H7 (cell line): Measurements from ENCODE around the gene GFAP. TPM values are rescaled to one million over a fixed set of nuclear protein-coding genes. Genes with fewer than 3 reads are reported as not detected.

Experiments
- DNase-seq: peaks from one replicate; pipeline ENCODE4 v3.0.0; 2012
- H3K27me3 ChIP-seq: 2 replicates; pipeline ENCODE4 v1.6.0; 2011; ENCODE audit warnings: mild to moderate bottlenecking, low read length; ENCODE audit not compliant: control insufficient read depth, insufficient read depth
- H3K36me3 ChIP-seq: replicated peaks from 2 replicates; pipeline ENCODE4 v1.5.1; 2011; ENCODE audit warnings: low read length; ENCODE audit not compliant: control insufficient read depth, insufficient read depth
- H3K4me3 ChIP-seq: 2 replicates; pipeline ENCODE4 v1.5.1; 2011; ENCODE audit warnings: low read depth, mild to moderate bottlenecking, control low read depth, low read length, moderate library complexity; ENCODE audit not compliant: insufficient read depth
- total RNA-seq: library from RNA; depleted of rRNA; stranded (reverse); fragments of >200 nt; shearing (Covaris generic); gene quantifications from 2 replicates; pipeline ENCODE4 v1.2.3, GENCODE V29; 2014

GFAP gene
- total RNA-seq, 1 experiment from 2014 or later: 0.10 TPM

GRCh38 chr17:44913676-44914075, 1.6 kb downstream of the GFAP start:
- DNase-seq: no peak
- no peaks in the 10 kb centered on the region for H3K36me3 ChIP-seq
- no peak overlapping the region for H3K4me3 ChIP-seq
- H3K27me3 ChIP-seq: peaks cover 11% of the 10 kb centered on the region

- Histone ChIP-seq H3K4me3 (no peak overlapping the region), H3K36me3 (no peaks in the 10 kb centered on the region), H3K27me3 (peaks cover 11% of the 10 kb centered on the region)
- no peak for DNase-seq
Measured at GRCh38 chr17:44912763-44913544, 2.3 kb downstream of the GFAP start.

- Histone ChIP-seq H3K36me3 (no peaks in the 10 kb centered on the region), H3K27me3 (peaks cover 11% of the 10 kb centered on the region), H3K4me3 (peak overlapping the region; percentile 45)
- peak; percentile 96 for DNase-seq
Measured at GRCh38 chr17:44911133-44912001, 3.9 kb downstream of the GFAP start.

GRCh38 chr17:44910231-44911106, 4.8 kb downstream of the GFAP start:
- H3K27me3 ChIP-seq: peaks cover 11% of the 10 kb centered on the region
- no peak overlapping the region; the same call in 1 of the 2 replicates for H3K4me3 ChIP-seq
- DNase-seq: peak; percentile 30
- no peaks in the 10 kb centered on the region for H3K36me3 ChIP-seq

GRCh38 chr17:44909681-44910144, 5.6 kb downstream of the GFAP start:
- H3K36me3 ChIP-seq: no peaks in the 10 kb centered on the region
- DNase-seq: peak; percentile 35
- no peak overlapping the region for H3K4me3 ChIP-seq
- H3K27me3 ChIP-seq: peaks cover 11% of the 10 kb centered on the region

- DNase-seq: no peak
- no peak overlapping the region for H3K4me3 ChIP-seq
- no peaks in the 10 kb centered on the region for H3K36me3 ChIP-seq
- H3K27me3 ChIP-seq: peaks cover 11% of the 10 kb centered on the region
Measured at GRCh38 chr17:44908761-44909326, 6.5 kb downstream of the GFAP start.

GRCh38 chr17:44907729-44908470, 7.4 kb downstream of the GFAP start:
- H3K27me3 ChIP-seq: peaks cover 6% of the 10 kb centered on the region
- H3K36me3 ChIP-seq: no peaks in the 10 kb centered on the region
- DNase-seq: peak; percentile 27
- no peak overlapping the region for H3K4me3 ChIP-seq

- peaks cover 6% of the 10 kb centered on the region for H3K27me3 ChIP-seq
- peak; percentile 36 for DNase-seq
Measured at GRCh38 chr17:44906763-44907728, 8.3 kb downstream of the GFAP start.

GRCh38 chr17:44906010-44906646, 9.2 kb downstream of the GFAP start:
- H3K36me3 ChIP-seq: no peaks in the 10 kb centered on the region
- H3K4me3 ChIP-seq: no peak overlapping the region
- peak; percentile 30 for DNase-seq
- H3K27me3 ChIP-seq: no peaks in the 10 kb centered on the region

More at GRCh38 chr17:44906763-44907728, 8.3 kb downstream of the GFAP start:
- Histone ChIP-seq H3K4me3 (no peak overlapping the region), H3K36me3 (no peaks in the 10 kb centered on the region)

- Histone ChIP-seq H3K36me3 (no peaks in the 10 kb centered on the region), H3K27me3 (no peaks in the 10 kb centered on the region), H3K4me3 (no peak overlapping the region)
- no peak for DNase-seq
Measured at GRCh38 chr17:44905006-44906000, 10.0 kb downstream of the GFAP start.
